Measurements from ENCODE around the gene HS6ST3.

DNA sequence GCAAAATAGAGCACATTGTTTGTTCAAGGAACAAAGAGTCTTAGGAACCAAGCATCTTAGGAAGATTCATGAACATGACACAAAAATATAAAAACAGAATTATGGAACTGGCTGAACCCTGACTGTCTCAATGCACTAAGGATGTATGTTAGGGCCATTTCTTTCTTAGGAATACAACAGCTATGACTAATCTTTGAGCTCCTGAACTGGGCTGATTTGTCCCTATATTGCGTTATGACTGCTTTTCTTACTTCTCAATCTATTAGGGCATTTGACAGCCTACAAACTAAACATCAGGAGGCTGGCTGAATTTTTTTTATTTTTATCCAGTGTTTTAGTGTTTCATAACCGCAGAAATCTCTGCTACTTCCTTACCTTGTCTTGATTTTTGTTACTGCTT is 693.1 kb downstream of the HS6ST3 start:
- TF ChIP-seq EZH2 (IDR thresholded peaks at IDR 0.05; ENCODE audit: insufficient read depth, poor library complexity, severe bottlenecking): no peak
- no peak for TF ChIP-seq EZH2phosphoT487 (IDR thresholded peaks at IDR 0.05; ENCODE audit: insufficient read depth, low read depth)

Measured in GM23248 (cell line).